ENCODE data around the gene NGEF.

The NGEF gene, protein sequence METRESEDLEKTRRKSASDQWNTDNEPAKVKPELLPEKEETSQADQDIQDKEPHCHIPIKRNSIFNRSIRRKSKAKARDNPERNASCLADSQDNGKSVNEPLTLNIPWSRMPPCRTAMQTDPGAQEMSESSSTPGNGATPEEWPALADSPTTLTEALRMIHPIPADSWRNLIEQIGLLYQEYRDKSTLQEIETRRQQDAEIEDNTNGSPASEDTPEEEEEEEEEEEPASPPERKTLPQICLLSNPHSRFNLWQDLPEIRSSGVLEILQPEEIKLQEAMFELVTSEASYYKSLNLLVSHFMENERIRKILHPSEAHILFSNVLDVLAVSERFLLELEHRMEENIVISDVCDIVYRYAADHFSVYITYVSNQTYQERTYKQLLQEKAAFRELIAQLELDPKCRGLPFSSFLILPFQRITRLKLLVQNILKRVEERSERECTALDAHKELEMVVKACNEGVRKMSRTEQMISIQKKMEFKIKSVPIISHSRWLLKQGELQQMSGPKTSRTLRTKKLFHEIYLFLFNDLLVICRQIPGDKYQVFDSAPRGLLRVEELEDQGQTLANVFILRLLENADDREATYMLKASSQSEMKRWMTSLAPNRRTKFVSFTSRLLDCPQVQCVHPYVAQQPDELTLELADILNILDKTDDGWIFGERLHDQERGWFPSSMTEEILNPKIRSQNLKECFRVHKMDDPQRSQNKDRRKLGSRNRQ

DNA sequence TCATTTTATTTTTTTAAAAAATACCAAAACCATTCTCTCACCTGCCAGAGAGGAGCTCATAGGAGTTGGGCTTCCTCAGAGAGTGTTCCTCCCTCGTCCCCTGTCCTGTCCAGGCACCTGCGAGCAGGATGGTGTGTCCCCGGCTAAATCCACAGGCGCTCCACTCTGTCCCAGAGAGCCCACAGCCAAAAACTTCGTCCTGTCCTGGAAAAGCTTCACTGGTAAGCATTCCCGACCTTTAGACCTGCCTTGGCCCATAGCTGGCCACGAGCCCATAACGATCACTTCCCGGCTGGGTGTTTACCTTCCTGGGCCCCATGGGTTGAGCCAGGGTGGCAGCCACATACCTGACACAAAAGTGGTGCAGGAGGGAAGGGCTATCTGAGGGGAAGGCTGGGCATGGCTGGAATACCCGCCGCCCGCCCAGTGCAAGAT lies at the start of gene NGEF:
Gene NGEF (minus strand): TSS at position 230 of the 435 bp plus-strand sequence. CDS start 38,366 bp downstream, outside the sequence.
- DNase-seq = no peak
- CTCF ChIA-PET = no interaction called here
- Mint-ChIP-seq H3K4me3 (no peak within 1 kb of the TSS), H3K36me3 (no peaks in the 10 kb centered on the region), H3K27ac (no peak within 1 kb of the TSS), H3K27me3 (peaks cover 24% of the 10 kb centered on the region), H3K4me1 (no peaks in the 10 kb centered on the region), H3K9me3 (peaks cover 4% of the 10 kb centered on the region)

DNA sequence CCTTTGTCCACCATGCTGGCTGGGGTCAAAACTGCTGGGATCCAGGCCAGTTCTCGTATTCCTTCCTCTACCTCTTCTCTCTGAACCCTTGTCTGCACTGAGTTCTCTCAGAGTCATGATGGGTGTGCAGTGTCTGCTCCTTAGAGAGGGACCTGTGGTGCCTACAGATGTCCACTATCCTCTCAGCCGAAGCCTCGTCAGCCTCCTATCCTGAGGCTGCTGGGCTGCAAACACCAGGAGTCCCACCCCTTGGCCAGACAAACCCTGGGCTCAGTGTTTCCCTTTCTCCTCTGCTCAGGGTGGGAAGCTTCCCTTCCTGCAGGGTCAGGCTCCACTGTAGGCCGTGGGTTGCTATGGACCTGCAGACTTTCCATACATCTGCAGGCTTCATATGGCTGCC lies 49.4 kb upstream of the NGEF start:
- CTCF ChIA-PET = interaction anchor here (1.0 to 3.9 kb wide), 2 partner anchors 19 to 188 kb away, joined by 3 to 55 read pairs; no protein-coding TSS in a partner anchor
- H3K36me3 Mint-ChIP-seq = peaks cover 52% of the 10 kb centered on the region

DNA sequence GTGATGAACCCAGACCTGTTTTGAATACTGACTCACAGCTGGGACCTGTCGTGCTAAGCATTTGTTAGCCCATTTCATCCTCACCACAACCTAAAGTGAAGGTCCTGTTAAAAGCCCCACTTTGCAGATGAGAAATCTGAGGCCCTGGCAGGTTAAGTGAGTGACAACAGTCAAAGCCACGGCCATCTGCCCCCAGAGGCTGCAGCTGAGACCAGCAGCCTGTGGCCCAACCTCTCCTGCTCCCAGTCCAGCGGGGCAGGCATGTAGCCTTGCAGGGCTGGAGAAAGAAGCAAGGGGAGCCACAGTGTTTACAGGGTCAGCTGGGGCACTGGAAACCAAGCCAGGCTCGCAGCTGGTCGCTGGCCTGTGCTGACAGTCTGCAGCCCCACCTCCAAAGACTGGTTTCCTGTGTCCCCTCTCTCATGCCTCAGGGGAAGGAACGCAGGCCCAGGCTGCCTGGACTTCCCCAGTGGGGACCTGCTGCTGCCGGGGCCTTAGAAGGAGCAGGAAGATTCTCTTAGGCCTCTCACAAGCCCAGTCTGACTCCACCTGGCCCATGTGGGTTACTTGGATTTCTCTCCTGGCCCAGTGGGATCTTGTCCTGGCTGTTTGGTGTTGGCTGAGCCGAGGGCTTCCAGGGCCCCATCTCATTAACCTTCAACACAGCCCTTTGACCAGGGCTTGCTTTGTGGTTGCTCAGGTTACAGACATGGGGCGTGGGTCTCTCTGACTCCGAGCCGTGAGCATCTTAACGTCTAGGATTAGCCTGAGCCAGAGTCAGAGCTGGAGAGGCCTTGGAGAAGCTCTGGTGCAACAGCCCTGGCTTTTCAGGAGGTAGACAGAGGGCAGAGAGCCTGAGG lies 48.8 kb upstream of the NGEF start:
- CTCF ChIA-PET = interaction anchor here (1.0 to 3.9 kb wide), 7 partner anchors 9 to 189 kb away, joined by 3 to 55 read pairs (median 8); partner anchors contain the start of gene ATG16L1
- Mint-ChIP-seq H3K4me1 (peaks cover 52% of the 10 kb centered on the region), H3K36me3 (peaks cover 45% of the 10 kb centered on the region), H3K9me3 (no peaks in the 10 kb centered on the region), H3K27ac (peak overlapping the region; percentile 85), H3K27me3 (no peaks in the 10 kb centered on the region), H3K4me3 (peak overlapping the region; percentile 98)
- DNase-seq = peak; percentile 53

More for the DNA sequence above, 49.4 kb upstream of the NGEF start:
- H3K9me3 Mint-ChIP-seq = no peaks in the 10 kb centered on the region
- H3K27me3 Mint-ChIP-seq = no peaks in the 10 kb centered on the region
- H3K4me1 Mint-ChIP-seq = peaks cover 58% of the 10 kb centered on the region
- H3K27ac Mint-ChIP-seq = peak overlapping the region; percentile 85
- peak overlapping the region; percentile 98 for H3K4me3 Mint-ChIP-seq
- DNase-seq = peak; percentile 28

DNA sequence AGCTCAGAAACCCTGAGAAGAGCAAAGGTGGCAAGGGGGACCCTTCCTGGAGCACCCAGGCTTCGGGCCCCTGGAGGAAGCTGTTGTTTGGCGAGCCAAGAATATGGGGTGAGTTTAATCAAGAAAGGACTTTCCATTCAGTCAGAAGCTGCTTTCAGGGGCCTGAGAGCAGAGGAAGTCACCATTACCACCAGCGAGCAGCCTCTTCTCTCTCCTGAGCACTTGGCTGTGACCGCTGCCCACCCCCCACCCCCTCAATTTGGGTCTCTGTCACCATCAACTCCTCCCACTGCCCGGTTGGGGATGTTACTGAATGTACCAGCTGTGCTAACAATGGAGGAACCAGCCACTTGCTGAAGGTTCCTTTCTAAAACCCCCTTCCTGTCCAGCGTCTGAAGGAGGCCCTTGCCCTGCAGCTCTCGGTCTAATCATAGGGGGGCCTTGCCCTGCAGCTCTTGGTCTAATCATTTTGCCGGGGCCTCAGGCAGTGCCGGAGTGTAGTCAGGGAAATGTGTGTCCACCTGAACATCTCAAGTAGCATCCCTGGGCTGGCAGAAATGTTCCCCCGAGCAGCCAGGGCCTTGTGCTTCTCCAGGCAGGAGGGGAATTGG lies 48.0 kb upstream of the NGEF start:
- CTCF ChIA-PET = interaction anchor here (0.8 to 3.9 kb wide), 11 partner anchors 9 to 300 kb away, joined by 3 to 55 read pairs (median 4); partner anchors contain the start of gene ATG16L1
- H3K27me3 Mint-ChIP-seq = no peaks in the 10 kb centered on the region
- H3K27ac Mint-ChIP-seq = peak overlapping the region; percentile 85
- peaks cover 40% of the 10 kb centered on the region for H3K36me3 Mint-ChIP-seq
- H3K9me3 Mint-ChIP-seq = no peaks in the 10 kb centered on the region
- peak; percentile 37 for DNase-seq
- peaks cover 47% of the 10 kb centered on the region for H3K4me1 Mint-ChIP-seq
- H3K4me3 Mint-ChIP-seq = peak overlapping the region; percentile 98

DNA sequence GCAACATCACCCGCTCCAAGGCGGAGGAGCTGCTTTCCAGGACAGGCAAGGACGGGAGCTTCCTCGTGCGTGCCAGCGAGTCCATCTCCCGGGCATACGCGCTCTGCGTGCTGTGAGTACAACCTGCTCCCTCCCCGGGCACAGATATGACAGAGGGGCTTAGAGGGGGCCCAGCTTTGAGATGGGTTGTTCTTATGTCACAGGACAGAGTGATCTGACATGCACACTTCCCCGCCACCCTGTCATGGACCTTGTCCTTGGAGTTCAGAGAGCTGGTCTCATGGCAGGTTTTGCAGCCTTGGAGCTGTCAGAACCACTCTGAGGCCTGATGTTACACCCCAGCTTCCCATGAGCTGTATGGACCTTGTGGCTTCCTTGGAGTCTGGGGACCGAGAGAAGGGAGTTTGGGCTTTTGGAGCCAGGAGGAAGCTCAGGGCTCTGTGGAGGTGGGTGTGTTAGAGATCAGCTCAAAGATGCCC lies 47.5 kb upstream of the NGEF start:
- DNase-seq = no peak
- Mint-ChIP-seq H3K9me3 (no peaks in the 10 kb centered on the region), H3K4me1 (peaks cover 45% of the 10 kb centered on the region), H3K36me3 (peaks cover 37% of the 10 kb centered on the region), H3K27ac (peak overlapping the region; percentile 85), H3K4me3 (peak overlapping the region; percentile 98), H3K27me3 (no peaks in the 10 kb centered on the region)
- CTCF ChIA-PET = interaction anchor here (0.8 to 3.9 kb wide), 11 partner anchors 10 to 300 kb away, joined by 3 to 55 read pairs (median 4); partner anchors contain the start of gene ATG16L1

DNA sequence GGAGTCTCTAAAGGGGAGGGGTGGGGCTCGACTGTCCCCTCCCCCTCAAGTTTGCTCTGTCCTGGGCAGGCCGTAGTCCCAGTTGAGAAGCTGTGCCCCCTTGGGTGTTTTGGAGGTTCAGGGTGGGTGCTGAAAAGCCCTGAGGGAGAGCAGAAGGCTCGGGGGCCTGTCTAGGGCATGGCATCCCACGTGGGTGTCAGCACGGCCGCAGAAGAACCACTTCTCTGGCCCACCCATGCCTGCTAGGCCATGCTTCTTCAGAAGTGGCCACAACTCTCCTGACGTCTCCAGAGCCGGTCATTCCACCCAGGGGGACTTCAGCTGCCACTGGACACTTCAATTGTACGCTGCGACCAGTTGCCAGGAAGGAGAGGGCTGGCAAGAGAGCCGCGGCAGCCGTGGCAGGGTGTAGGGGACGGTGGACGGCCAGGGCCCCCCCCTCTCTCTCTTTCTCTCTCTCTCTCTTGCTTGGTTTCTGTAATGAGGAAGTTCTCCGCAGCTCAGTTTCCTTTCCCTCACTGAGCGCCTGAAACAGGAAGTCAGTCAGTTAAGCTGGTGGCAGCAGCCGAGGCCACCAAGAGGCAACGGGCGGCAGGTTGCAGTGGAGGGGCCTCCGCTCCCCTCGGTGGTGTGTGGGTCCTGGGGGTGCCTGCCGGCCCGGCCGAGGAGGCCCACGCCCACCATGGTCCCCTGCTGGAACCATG lies 46.9 kb upstream of the NGEF start, which contains the start of gene INPP5D:
Gene INPP5D (plus strand): TSS at position 546 of the 704 bp plus-strand sequence. CDS start 137 bp downstream, at position 683.
- H3K9me3 Mint-ChIP-seq = no peaks in the 10 kb centered on the region
- peaks cover 35% of the 10 kb centered on the region for H3K36me3 Mint-ChIP-seq
- CTCF ChIA-PET = interaction anchor here (0.7 to 3.9 kb wide), 10 partner anchors 10 to 299 kb away, joined by 3 to 55 read pairs (median 6); partner anchors contain the start of gene ATG16L1
- H3K27me3 Mint-ChIP-seq = peaks cover 3% of the 10 kb centered on the region
- peaks cover 42% of the 10 kb centered on the region for H3K4me1 Mint-ChIP-seq
- peak; percentile 85 for DNase-seq
- H3K27ac Mint-ChIP-seq = peak within 1 kb of the TSS; percentile 85
- peak within 1 kb of the TSS; percentile 98 for H3K4me3 Mint-ChIP-seq

DNA sequence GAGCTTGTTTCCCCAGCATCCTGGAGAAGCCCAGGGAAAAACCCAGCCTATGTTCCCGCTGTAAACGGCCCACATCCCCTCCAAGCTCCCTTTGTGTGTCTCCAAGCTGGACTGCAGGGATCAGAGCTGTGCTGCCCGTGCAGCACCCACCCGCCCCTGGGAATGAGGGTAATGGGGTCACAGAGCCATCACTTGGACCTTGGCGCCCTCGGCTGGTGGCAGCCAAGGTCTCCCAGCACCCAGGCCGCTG lies 46.4 kb upstream of the NGEF start:
- DNase-seq = no peak
- Mint-ChIP-seq H3K36me3 (peaks cover 30% of the 10 kb centered on the region), H3K9me3 (no peaks in the 10 kb centered on the region), H3K27ac (peak overlapping the region; percentile 85), H3K4me3 (no peak overlapping the region), H3K4me1 (peaks cover 37% of the 10 kb centered on the region), H3K27me3 (peaks cover 8% of the 10 kb centered on the region)
- CTCF ChIA-PET = interaction anchor here (0.7 to 3.9 kb wide), 4 partner anchors 22 to 192 kb away, joined by 3 to 55 read pairs (median 10); partner anchors contain the start of gene ATG16L1

DNA sequence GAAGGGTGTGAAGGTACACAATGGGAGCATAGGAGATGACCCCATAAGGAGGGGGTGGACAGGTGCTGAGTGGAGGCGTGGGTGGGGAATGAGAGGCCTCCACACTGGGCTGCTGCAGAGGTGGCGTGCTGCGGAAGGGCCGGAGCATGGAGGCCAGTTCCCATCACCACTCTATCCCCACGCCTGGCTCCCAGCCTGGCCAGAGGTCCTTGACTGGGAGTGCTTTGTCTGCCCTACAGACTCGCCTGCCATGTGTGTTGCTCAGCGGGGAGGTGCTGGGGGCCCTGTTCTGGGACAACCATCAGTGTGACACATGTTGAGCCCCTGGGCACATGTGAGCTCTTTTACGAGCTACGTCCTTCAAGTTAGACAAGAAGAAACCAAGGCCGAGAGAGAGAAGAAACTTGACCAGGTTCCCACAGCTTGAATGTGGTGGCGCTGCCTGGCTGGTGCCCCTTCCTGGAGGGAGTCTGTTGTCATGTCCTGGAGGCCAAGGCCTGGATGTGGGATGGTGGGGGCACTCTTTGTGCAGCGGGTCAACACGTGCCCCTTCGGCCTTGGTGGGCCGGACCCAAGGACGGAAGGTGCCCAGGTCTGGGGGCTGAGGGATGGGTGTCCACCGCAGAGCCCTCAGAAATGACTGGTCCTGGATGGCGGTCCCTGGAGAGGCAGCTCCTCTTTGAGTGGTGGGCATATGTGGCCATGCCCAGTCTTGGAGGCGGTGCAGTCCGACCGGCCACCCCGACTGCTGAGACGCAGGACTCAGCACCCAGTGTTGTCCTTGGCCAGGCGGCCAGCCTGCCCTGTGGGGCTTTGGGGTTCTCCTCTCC lies 45.9 kb upstream of the NGEF start:
- Mint-ChIP-seq H3K4me1 (peaks cover 36% of the 10 kb centered on the region), H3K27me3 (peaks cover 13% of the 10 kb centered on the region), H3K4me3 (no peak overlapping the region), H3K27ac (peak overlapping the region; percentile 85), H3K9me3 (no peaks in the 10 kb centered on the region), H3K36me3 (peaks cover 28% of the 10 kb centered on the region)
- DNase-seq = no peak
- CTCF ChIA-PET = interaction anchor here (2.4 to 3.9 kb wide), 2 partner anchors 22 to 41 kb away, joined by 8 to 55 read pairs; no protein-coding TSS in a partner anchor

DNA sequence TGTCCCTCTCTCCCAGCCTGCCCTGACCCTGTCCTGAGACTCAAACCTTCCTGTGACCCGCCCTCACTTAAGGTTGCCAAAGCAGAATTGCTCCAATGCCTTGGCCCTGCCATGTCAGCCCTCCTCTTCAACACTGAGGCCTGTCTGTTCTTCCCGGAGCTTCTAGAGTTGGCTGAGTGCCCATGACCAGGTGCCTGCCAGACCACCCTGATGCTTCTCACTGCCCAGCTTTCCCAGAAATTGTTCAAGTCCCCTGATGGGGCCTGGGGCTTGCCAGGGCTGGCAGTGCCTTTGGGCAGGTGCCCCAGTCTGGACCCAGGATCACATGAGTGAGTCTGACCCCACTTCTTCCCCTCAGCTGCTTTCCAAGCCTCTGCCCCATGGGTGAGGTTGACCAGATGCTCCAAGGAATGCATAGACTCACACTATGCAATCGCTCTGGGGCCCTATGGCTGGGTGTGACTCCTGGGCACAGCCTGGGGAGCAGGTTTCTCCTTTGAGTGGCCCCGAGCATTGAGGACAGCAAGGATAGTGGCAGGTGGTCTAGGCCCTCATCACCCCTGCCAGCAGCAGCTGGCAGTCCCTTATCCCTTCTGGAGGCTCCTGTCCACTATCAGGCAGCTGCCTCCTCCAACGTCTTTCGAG lies 44.0 kb upstream of the NGEF start:
- CTCF ChIA-PET = interaction anchor here (1.0 kb wide), 1 partner anchor 237 kb away, joined by 3 read pairs; no protein-coding TSS in a partner anchor
- H3K9me3 Mint-ChIP-seq = no peaks in the 10 kb centered on the region
- H3K36me3 Mint-ChIP-seq = peaks cover 9% of the 10 kb centered on the region
- H3K4me1 Mint-ChIP-seq = peaks cover 22% of the 10 kb centered on the region
- H3K27me3 Mint-ChIP-seq = peaks cover 23% of the 10 kb centered on the region
- no peak for DNase-seq
- peak overlapping the region; percentile 40 for H3K27ac Mint-ChIP-seq
- no peak overlapping the region for H3K4me3 Mint-ChIP-seq

DNA sequence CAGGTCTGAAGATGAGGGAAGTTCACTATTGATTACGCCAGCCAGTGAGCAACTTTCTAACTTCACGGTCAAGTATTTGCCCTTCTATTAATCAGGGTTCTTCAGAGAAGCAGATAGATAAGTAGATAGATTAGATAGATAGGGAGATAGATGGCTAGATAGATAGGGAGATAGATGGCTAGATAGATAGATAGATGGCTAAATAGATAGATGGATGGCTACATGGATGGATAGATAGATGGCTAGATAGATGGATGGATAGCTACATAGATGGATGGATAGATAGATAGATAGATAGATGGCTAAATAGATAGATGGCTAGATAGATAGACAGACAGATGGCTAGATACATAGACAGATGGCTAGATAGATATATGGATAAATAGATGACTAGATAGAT lies 42.3 kb upstream of the NGEF start:
- no peak overlapping the region for H3K4me3 Mint-ChIP-seq
- DNase-seq = no peak
- peaks cover under 1% of the 10 kb centered on the region for H3K36me3 Mint-ChIP-seq
- H3K4me1 Mint-ChIP-seq = peaks cover 22% of the 10 kb centered on the region
- CTCF ChIA-PET = interaction anchor here (0.8 to 2.8 kb wide), 4 partner anchors 21 to 462 kb away, joined by 3 to 19 read pairs (median 16); partner anchors contain the start of gene ATG16L1
- H3K27me3 Mint-ChIP-seq = peaks cover 36% of the 10 kb centered on the region
- H3K27ac Mint-ChIP-seq = no peak overlapping the region
- no peaks in the 10 kb centered on the region for H3K9me3 Mint-ChIP-seq

DNA sequence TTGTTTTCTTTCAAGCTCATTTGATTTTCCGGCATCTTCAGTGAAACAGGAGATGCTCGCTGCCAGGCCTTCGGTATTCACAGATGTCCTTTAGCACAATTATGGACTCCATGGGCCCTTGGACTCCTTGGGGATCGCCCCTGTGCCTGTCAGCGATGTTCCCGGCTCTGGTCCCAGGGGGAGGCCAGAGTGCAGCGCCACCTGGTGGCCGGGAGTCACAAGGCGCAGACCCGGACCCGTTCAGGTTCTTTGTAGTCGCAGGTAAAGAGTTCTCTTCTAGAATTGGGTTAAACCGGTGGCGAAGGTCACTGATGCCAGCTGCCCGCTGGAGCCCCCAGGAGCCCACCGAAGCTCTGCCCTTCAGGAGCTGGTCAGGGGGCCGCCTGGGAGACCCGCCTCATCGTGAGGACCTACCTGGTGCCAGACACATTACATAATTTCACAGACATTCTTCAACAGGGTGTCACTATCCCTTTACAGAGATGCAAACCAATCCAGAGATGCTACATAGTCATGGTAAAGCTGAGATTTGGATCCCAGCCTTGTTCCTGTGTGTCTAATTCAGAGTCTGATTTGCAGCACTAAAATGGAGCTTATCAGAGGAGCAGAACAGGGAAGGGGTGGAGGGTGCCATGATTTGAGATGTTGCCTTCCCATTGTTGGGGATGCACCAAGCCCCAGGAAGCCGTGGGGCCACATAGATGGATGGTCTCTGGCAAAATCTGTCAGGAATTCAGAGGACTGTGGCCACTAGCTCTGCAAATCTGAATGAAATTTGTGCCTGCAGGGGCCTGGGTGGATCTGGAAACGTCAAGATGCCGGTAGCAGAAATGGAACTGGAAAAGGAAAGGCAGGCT lies 41.1 kb upstream of the NGEF start:
- Mint-ChIP-seq H3K36me3 (no peaks in the 10 kb centered on the region), H3K27me3 (peaks cover 38% of the 10 kb centered on the region), H3K4me1 (peaks cover 14% of the 10 kb centered on the region), H3K27ac (no peak overlapping the region), H3K4me3 (no peak overlapping the region), H3K9me3 (no peaks in the 10 kb centered on the region)
- CTCF ChIA-PET = interaction anchor here (0.6 to 2.9 kb wide), 30 partner anchors 9 to 460 kb away, joined by 3 to 19 read pairs (median 4); partner anchors contain the start of gene ATG16L1
- peak; percentile 77 for DNase-seq

Measured in activated naive CD4-positive, alpha-beta T cell treated with anti-CD3 and anti-CD28 coated beads, Interleukin-2, amount 10 ng/mL, durations not matched to agents 7 days and 5 days (primary cell).